GM12878 (cell line): ENCODE data around the gene THADA. TPM values are rescaled to one million over a fixed set of nuclear protein-coding genes. Genes with fewer than 3 reads are reported as not detected.

Experiments
- ATAC-seq: fragments of 200-7000 bp; cut with Tn5 transposase; 3 replicates; pipeline ENCODE4 v1.9.1; 2020; ENCODE audit warnings: mild to moderate bottlenecking, moderate library complexity
- BruUV-seq: library from RNA; stranded (reverse); fragments of 400-500 nt; replicated peaks from 2 replicates; lab custom pipeline; 2021; lab: Mats Ljungman, UMichigan
- CTCF ChIA-PET: fragments of 300-600 bp; sonication (Branson Sonifier 250); formaldehyde crosslinking; extraction: SDS; loops from one replicate; lab custom pipeline; 2021; ENCODE audit warnings: inconsistent platforms; lab: Yijun Ruan, JAX
- POLR2A ChIA-PET: fragments of 350-600 bp; formaldehyde crosslinking; extraction: SDS; loops from one replicate; lab custom pipeline; 2021; ENCODE audit warnings: inconsistent platforms; lab: Charles Lee
- RAD21 ChIA-PET: fragments of 300-600 bp; sonication (Branson Sonifier 250); formaldehyde crosslinking; loops from one replicate; lab custom pipeline; 2023; ENCODE audit warnings: antibody characterized with exemption; ENCODE audit not compliant: unreplicated experiment; lab: Charles Lee
- SMC1A ChIA-PET: fragments of 300-600 bp; sonication (Branson Sonifier 250); formaldehyde crosslinking; loops from one replicate; lab custom pipeline; 2023; ENCODE audit not compliant: unreplicated experiment, uncharacterized antibody; lab: Charles Lee
- DNase-seq: peaks from one replicate; pipeline ENCODE4 v3.0.0-alpha.2; 2011; ENCODE audit warnings: low read depth, low spot score
- FAIRE-seq: peaks from 3 replicates; lab custom pipeline; 2011; peaks lifted over from hg19 to GRCh38; lab: Jason Lieb, UNC
- H2AFZ ChIP-seq: 2 replicates; pipeline ENCODE4 v1.6.0; 2011; ENCODE audit warnings: low read depth, low read length, control low read depth; ENCODE audit not compliant: control insufficient read depth
- H3K27ac ChIP-seq: 2 replicates; pipeline ENCODE4 v1.5.1; 2011; ENCODE audit warnings: control low read depth; ENCODE audit not compliant: control insufficient read depth, insufficient read depth
- H3K27me3 ChIP-seq, 2 experiments: replicated peaks in 1 of 2; 2 replicates each; pipeline versions ENCODE4 v1.6.0 to v1.6.1; 2011; ENCODE audit warnings: low read length in 1 of 2; ENCODE audit not compliant: control insufficient read depth in 2 of 2, insufficient read depth in 2 of 2
- H3K36me3 ChIP-seq, 2 experiments: 2 replicates each; pipeline ENCODE4 v1.5.1; 2011; ENCODE audit warnings: low read length in 1 of 2; ENCODE audit not compliant: control insufficient read depth in 2 of 2, insufficient read depth in 2 of 2
- H3K4me1 ChIP-seq: 2 replicates; pipeline ENCODE4 v1.6.1; 2011; ENCODE audit warnings: mild to moderate bottlenecking, low read length, moderate library complexity, mixed read lengths; ENCODE audit not compliant: control insufficient read depth, insufficient read depth
- H3K4me2 ChIP-seq: 2 replicates; pipeline ENCODE4 v1.6.0; 2011; ENCODE audit warnings: control low read depth; ENCODE audit not compliant: control insufficient read depth, insufficient read depth
- H3K4me3 ChIP-seq: fragments of 200-600 bp; sonication (generic); 2 replicates; pipeline ENCODE4 v1.5.1; 2016
- H3K79me2 ChIP-seq: 2 replicates; pipeline ENCODE4 v1.6.0; 2011; ENCODE audit warnings: low read length; ENCODE audit not compliant: control insufficient read depth, insufficient read depth
- H3K9ac ChIP-seq: 2 replicates; pipeline ENCODE4 v1.8.0; 2011; ENCODE audit warnings: low read length, control low read depth, mixed read lengths; ENCODE audit not compliant: control insufficient read depth, insufficient read depth
- H3K9me3 ChIP-seq: replicated peaks from 3 replicates; pipeline ENCODE4 v1.5.1; 2011; ENCODE audit warnings: mild to moderate bottlenecking, low read length; ENCODE audit not compliant: control insufficient read depth, insufficient read depth
- H4K20me1 ChIP-seq: 2 replicates; pipeline ENCODE4 v1.6.0; 2011; ENCODE audit not compliant: control insufficient read depth, insufficient read depth
- BACH1 ChIP-seq: fragments of 450-650 bp; IDR thresholded peaks from 2 replicates; pipeline ENCODE4 v1.6.1; 2017; ENCODE audit warnings: mild to moderate bottlenecking, borderline replicate concordance
- CHD4 ChIP-seq: fragments of 200-600 bp; sonication (generic); IDR thresholded peaks from 2 replicates; pipeline ENCODE4 v1.6.1; 2016; ENCODE audit warnings: mild to moderate bottlenecking
- DPF2 ChIP-seq: fragments of 450-650 bp; IDR thresholded peaks from 2 replicates; pipeline ENCODE4 v1.6.1; 2017; ENCODE audit warnings: mild to moderate bottlenecking
- E2F8 ChIP-seq: fragments of 450-650 bp; IDR thresholded peaks from 2 replicates; pipeline ENCODE4 v1.6.1; 2018; ENCODE audit warnings: mild to moderate bottlenecking, low read depth, moderate library complexity; ENCODE audit not compliant: partially characterized antibody
- EZH2 ChIP-seq: IDR thresholded peaks from 2 replicates; pipeline ENCODE4 v1.6.1; 2012; ENCODE audit warnings: low read depth, mild to moderate bottlenecking, control low read depth, inconsistent platforms, low read length, borderline replicate concordance; ENCODE audit not compliant: control insufficient read depth
- JUND ChIP-seq: IDR thresholded peaks from 2 replicates; pipeline ENCODE4 v1.6.1; 2012; ENCODE audit warnings: low read depth, mild to moderate bottlenecking, low read length, improper control_type of control experiment, moderate library complexity
- KDM1A ChIP-seq: fragments of 200-600 bp; sonication (generic); IDR thresholded peaks from 2 replicates; pipeline ENCODE4 v1.6.1; 2016; ENCODE audit warnings: borderline replicate concordance
- MEF2A ChIP-seq: IDR thresholded peaks from 2 replicates; pipeline ENCODE4 v1.6.1; 2011; ENCODE audit warnings: low read depth, mild to moderate bottlenecking, low read length, moderate library complexity; ENCODE audit not compliant: insufficient read depth
- NBN ChIP-seq: fragments of 450-650 bp; IDR thresholded peaks from 2 replicates; pipeline ENCODE4 v1.6.1; 2016
- NR2C1 ChIP-seq: fragments of 450-650 bp; IDR thresholded peaks from 2 replicates; pipeline ENCODE4 v1.6.1; 2017; ENCODE audit warnings: antibody characterized with exemption, mild to moderate bottlenecking, moderate library complexity
- PAX8 ChIP-seq: fragments of 450-650 bp; IDR thresholded peaks from 2 replicates; pipeline ENCODE4 v1.6.1; 2017; ENCODE audit warnings: mild to moderate bottlenecking, moderate library complexity
- POLR2AphosphoS5 ChIP-seq: IDR thresholded peaks from 2 replicates; pipeline ENCODE4 v1.6.1; 2011; ENCODE audit warnings: mild to moderate bottlenecking, low read length, inconsistent platforms
- RAD21 ChIP-seq: IDR thresholded peaks from 2 replicates; pipeline ENCODE4 v1.6.1; 2011; ENCODE audit warnings: mild to moderate bottlenecking, low read depth, low read length, moderate library complexity; ENCODE audit not compliant: insufficient read depth
- SIN3A ChIP-seq: IDR thresholded peaks from 2 replicates; pipeline ENCODE4 v1.6.1; 2012; ENCODE audit warnings: low read depth, low read length, improper control_type of control experiment
- TCF12 ChIP-seq: IDR thresholded peaks from 2 replicates; pipeline ENCODE4 v1.6.1; 2011; ENCODE audit warnings: low read depth, mild to moderate bottlenecking, low read length
- in situ Hi-C: fragments of 300-500 bp; cut with MboI; formaldehyde crosslinking; loops from 9 replicates; pipeline ENCODE4 v1.14.3; 2018; ENCODE audit warnings: mixed read lengths
- intact Hi-C: fragments of 100-400 bp; cut with micrococcal nuclease; formaldehyde crosslinking; loops from one replicate; pipeline ENCODE4 v1.14.2; 2022; ENCODE audit not compliant: unreplicated experiment
- polyA plus RNA-seq, 11 experiments: library from polyadenylated mRNA; depleted of rRNA in 4 of 11; unstranded in 6 of 11; stranded (reverse) in 5 of 11; fragments of >200 nt; fragmentation: Nextera tagmentation in 4 of 11; fragmentation: Illumina TruSeq in 1 of 11; extraction: Ambion mirVana in 4 of 11; extraction: Trizol in 1 of 11; gene quantifications; 1 replicate in 1 of 11; 2 replicates in 10 of 11; pipeline versions ENCODE4 v1.2.1 to v1.2.3, GENCODE V29; 2011 to 2016; ENCODE audit warnings: inconsistent platforms in 2 of 11, missing spikeins in 2 of 11, low read depth in 1 of 11
- total RNA-seq, 4 experiments: library from RNA; depleted of rRNA in 3 of 4; stranded (reverse); fragments of >200 nt in 3 of 4; fragmentation: Illumina TruSeq in 1 of 4; extraction: Trizol in 1 of 4; gene quantifications; 2 replicates each; pipeline versions ENCODE4 v1.2.1 to v1.2.3, GENCODE V29; 2013 to 2021
- TF ChIP-seq, protein P1 (sequence below), 3 experiments: IDR thresholded peaks in 2 of 3; conservative IDR thresholded peaks in 1 of 3; 2 replicates each; pipeline ENCODE4 v1.5.1; 2011; ENCODE audit warnings: low read depth in 3 of 3, low read length in 3 of 3, mild to moderate bottlenecking in 3 of 3, control low read depth in 2 of 3, moderate library complexity in 2 of 3, inconsistent platforms in 1 of 3, mixed read lengths in 1 of 3; ENCODE audit not compliant: control insufficient read depth in 2 of 3, insufficient read depth in 1 of 3; ENCODE audit errors: extremely low read depth in 1 of 3
- TF ChIP-seq, protein P2 (sequence below): fragments of 450-650 bp; IDR thresholded peaks from 2 replicates; pipeline ENCODE4 v1.6.1; 2017; ENCODE audit warnings: mild to moderate bottlenecking

The THADA gene
- total and polyA plus RNA-seq, 10 of the 15 experiments (the other 5 are each of a cell fraction or from before 2014, with no cell fraction given) = 14.6 to 33.2 (median 23.2) TPM

DNA sequence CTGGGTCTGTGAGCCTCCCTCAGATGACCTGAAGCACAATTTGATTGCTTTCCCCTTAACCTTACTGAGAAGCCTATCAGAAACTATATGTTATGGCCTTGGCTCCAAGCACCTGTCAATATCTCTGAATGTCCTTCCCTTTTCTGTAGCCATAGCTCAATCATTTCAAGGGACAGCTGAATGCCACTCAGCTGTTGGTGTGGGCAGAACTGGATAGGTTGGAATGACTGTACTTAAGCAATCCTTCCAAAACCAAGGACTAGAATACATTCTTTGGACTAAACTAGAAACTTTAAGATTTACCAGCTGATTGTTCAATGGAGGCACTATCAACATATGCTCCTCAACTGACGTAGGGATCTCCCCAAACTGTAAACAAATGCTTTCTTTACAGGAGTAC is 159.4 kb downstream of the THADA start (continued):
- TF ChIP-seq EZH2 (no peak), TCF12 (no peak), POLR2AphosphoS5 (no peak)
- TF ChIP-seq, protein P1, sequence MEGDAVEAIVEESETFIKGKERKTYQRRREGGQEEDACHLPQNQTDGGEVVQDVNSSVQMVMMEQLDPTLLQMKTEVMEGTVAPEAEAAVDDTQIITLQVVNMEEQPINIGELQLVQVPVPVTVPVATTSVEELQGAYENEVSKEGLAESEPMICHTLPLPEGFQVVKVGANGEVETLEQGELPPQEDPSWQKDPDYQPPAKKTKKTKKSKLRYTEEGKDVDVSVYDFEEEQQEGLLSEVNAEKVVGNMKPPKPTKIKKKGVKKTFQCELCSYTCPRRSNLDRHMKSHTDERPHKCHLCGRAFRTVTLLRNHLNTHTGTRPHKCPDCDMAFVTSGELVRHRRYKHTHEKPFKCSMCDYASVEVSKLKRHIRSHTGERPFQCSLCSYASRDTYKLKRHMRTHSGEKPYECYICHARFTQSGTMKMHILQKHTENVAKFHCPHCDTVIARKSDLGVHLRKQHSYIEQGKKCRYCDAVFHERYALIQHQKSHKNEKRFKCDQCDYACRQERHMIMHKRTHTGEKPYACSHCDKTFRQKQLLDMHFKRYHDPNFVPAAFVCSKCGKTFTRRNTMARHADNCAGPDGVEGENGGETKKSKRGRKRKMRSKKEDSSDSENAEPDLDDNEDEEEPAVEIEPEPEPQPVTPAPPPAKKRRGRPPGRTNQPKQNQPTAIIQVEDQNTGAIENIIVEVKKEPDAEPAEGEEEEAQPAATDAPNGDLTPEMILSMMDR (IDR thresholded peaks at IDR 0.05 in 2 of 3, conservative IDR thresholded peaks at IDR 0.05 in 1 of 3; ENCODE audit: control insufficient read depth in 2 of 3, extremely low read depth in 1 of 3, insufficient read depth in 1 of 3, low read depth in 3 of 3, low read length in 3 of 3) = no peak

DNA sequence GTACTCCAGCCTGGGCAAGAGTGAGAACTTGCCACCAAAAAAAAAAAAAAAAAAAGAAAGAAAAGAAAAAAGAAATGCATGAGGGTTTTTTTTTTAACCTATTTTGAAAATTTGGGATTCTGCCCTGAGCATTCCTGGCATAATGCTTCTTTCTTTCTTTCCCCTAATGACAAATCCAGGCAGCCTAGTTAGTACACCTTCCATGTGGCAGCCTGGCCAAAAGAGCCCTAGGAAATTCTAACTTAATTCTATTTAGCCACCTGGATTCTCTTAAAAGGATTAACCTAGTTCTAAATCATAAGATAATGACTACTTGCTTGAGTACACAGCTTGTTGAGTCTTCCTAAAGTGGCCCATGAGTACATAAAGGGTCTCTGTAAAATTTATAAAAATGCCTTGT is 160.1 kb downstream of the THADA start:
- ATAC-seq (no peak), DNase-seq (no peak)
- BruUV-seq = no TSS peak
- RAD21 ChIA-PET = interaction anchor here (1.0 kb wide), 1 partner anchor 27 kb away, joined by 4 read pairs; no protein-coding TSS in a partner anchor
- Histone ChIP-seq H4K20me1 (no peaks in the 10 kb centered on the region), H2AFZ (no peak overlapping the region), H3K9me3 (no peaks in the 10 kb centered on the region; the same call in 2 of the 3 replicates)
- SMC1A ChIA-PET = interaction anchor here (1.2 to 2.0 kb wide), 4 partner anchors 9 to 45 kb away, joined by 5 to 6 read pairs (median 6); no protein-coding TSS in a partner anchor
- TF ChIP-seq NR2C1 = no peak
- TF ChIP-seq SIN3A = no peak
- TF ChIP-seq NBN = no peak
- TF ChIP-seq PAX8 = no peak
- TF ChIP-seq RAD21 = no peak
- no peak for TF ChIP-seq POLR2AphosphoS5
- TF ChIP-seq CHD4 = no peak
- TF ChIP-seq KDM1A = no peak
- TF ChIP-seq JUND = no peak
- TF ChIP-seq DPF2 = no peak
- no peak for TF ChIP-seq MEF2A
- no peak for TF ChIP-seq E2F8
- no peak for TF ChIP-seq BACH1
- TF ChIP-seq, protein P2, sequence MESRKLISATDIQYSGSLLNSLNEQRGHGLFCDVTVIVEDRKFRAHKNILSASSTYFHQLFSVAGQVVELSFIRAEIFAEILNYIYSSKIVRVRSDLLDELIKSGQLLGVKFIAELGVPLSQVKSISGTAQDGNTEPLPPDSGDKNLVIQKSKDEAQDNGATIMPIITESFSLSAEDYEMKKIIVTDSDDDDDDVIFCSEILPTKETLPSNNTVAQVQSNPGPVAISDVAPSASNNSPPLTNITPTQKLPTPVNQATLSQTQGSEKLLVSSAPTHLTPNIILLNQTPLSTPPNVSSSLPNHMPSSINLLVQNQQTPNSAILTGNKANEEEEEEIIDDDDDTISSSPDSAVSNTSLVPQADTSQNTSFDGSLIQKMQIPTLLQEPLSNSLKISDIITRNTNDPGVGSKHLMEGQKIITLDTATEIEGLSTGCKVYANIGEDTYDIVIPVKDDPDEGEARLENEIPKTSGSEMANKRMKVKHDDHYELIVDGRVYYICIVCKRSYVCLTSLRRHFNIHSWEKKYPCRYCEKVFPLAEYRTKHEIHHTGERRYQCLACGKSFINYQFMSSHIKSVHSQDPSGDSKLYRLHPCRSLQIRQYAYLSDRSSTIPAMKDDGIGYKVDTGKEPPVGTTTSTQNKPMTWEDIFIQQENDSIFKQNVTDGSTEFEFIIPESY = no peak
- TF ChIP-seq, all 136 proteins: peak for 0
- Histone ChIP-seq H3K79me2 (no peaks in the 10 kb centered on the region), H3K27ac (no peak overlapping the region), H3K9ac (no peak overlapping the region), H3K27me3 (no peaks in the 10 kb centered on the region), H3K36me3 (no peaks in the 10 kb centered on the region; a peak in 1 of 4 replicates), H3K4me3 (no peak overlapping the region), H3K4me1 (no peaks in the 10 kb centered on the region), H3K4me2 (no peak overlapping the region)
- no peak for FAIRE-seq
- intact Hi-C loops = no loop called here
- ChIA-PET POLR2A (no interaction called here), CTCF (interaction anchor here (1.6 kb wide), 1 partner anchor 10 kb away, joined by 3 read pairs; no protein-coding TSS in a partner anchor)
- in situ Hi-C loops = no loop called here
